ENCODE measurements around the gene CFAP44.
A peak's percentile ranks its signal among the peaks of the same experiment; 100 is the strongest.
"Not testable (repeated sequence)": the region's sequence is repeated elsewhere in the genome, so short reads cannot be mapped to it uniquely, and the experiment has no call there.

CFAP44 gene, protein sequence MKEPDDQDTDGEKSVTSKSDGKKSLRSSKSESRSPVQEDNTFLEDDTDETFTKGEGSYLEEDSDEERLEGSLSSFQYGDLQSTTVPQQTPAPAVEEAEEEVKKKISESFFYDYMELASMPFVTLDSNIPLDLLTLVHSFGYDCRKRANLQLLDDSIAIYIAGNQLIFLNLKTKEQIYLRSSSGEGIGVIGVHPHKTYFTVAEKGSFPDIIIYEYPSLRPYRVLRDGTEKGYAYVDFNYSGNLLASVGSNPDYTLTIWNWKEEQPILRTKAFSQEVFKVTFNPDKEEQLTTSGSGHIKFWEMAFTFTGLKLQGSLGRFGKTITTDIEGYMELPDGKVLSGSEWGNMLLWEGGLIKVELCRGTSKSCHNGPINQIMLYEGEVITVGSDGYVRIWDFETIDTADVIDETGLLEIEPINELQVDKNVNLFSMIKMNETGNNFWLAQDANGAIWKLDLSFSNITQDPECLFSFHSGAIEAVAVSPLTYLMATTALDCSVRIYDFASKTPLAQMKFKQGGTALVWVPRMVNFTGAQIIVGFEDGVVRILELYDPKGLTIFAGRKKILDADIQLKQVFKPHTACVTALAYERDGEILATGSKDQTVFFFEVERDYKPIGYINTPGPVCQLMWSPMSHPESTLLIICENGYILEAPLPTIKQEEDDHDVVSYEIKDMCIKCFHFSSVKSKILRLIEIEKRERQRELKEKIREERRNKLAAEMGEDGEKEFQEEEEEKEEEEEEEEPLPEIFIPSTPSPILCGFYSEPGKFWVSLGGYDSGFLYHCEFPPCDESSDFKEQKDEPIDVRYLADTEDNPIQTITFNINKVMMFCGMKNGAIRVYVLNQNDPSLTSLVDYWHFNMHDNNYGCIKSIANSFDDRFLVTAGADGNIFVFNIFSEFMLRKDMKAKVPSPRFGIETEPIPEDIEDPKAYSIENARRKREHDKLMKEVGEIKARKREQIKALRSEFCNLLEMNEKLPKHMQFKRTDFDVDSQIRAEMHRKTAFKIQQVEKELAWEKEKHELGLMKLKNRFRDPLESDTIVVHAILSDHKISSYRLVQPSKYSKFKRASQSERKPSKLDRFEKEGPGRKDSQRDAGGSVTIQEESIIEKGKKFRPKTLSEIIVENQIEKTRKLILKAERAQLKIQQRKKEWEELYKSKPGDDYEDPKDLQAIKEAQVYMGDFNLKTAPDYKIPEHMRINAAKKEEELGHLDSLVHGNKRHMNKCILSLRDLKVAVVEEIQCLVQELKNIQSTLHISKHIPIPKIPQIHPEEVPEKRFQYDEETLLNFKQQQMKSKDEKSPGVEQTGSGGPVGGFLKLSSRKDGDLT (N-terminal part only)

DNA sequence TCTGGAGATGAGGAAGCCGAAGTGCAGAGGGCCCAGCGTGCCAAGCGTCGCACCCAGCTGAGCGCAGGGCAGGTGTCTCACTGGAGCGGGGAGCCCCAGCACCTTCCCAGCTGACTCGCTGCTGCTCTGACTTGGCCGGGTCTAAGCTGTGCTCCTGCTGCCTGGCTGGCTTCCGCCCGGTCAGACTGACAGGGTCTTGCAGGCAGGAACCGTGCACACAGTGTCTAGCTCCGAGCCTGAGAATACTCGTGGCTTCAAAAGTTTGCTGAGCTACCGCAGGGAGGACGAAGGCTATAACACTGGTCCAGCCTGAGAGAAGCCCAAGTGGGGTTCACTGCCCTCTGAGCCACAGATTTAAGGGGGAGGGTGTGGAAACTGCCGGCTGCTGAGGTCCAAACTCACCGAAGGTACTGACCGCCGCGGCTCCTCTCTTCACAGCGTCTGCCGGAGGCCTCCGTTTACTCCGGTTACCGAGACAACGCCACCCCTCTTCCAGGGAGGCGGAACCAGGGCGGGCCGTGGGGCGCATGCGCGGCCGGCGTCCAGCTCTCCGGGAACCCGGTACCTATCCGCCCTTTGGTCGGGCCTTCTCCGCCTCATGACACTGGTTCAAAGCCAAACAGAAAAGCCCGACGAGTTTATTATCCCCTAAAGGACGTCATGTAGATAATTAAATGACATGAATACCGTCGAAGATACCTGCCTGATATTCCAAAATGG lies at the start of gene CFAP44:
TSS of gene CFAP44 (minus strand) at position 443 of the 720 bp plus-strand sequence. CDS start 7,829 bp downstream, outside the sequence.
- peak; percentile 62 for DNase-seq

DNA sequence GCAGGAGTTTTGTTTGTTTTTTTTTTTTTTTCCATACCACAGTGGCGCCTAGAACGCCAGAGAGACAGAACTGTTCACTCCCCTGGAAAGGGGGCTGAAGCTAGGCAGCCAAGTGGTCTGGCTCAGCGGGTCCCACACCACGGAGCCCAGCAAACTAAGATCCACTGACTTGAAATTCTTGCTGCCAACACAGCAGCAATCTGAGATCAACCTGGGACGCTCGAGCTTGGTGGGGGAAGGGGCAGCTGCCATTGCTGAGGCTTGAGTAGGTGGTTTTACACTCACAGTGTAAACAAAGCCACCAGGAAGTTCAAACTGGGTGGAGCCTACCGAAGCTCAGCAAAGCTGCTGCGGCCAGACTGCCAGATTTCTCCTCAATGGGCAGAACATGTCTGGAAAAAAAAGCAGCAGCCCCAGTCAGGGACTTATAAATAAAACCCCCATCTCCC lies 43.9 kb upstream of the CFAP44 start:
- DNase-seq = peak; percentile 41

- no peak for DNase-seq
Observed at GRCh38 chr3:113468539-113468938, 27.2 kb upstream of the CFAP44 start.

- DNase-seq = no peak
Observed at GRCh38 chr3:113461488-113461887, 20.2 kb upstream of the CFAP44 start.

DNA sequence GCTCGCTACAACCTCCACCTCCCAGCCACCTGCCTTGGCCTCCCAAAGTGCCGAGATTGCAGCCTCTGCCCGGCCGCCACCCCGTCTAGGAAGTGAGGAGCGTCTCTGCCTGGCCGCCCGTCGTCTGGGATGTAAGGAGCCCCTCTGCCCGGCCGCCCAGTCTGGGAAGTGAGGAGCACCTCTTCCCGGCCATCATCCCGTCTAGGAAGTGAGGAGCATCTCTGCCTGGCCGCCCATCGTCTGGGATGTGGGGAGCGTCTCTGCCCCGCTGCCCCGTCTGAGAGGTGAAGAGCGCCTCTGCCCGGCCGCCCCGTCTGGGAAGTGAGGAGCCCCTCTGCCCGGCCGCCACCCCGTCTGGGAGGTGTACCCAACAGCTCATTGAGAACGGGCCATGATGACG lies 17.3 kb upstream of the CFAP44 start:
- not testable (repeated sequence) for DNase-seq

DNA sequence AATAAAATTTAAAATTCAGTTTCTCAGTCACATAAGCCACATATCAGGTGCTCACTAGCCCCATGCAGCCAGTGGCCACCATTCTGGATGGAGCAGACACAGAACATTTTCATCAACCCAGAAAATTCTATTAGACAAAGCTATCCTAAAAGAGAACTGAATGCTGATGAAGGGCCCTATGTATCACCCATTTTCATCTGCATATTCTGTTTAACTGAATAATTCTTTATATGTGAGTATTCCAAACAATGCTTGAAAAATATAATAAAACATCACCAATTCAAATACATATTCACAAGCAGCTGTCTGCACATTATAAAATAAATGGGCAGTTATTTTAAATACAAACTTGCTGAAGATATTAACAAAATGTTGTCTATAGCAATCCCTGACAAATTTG lies 14.2 kb upstream of the CFAP44 start:
- no peak for DNase-seq

DNA sequence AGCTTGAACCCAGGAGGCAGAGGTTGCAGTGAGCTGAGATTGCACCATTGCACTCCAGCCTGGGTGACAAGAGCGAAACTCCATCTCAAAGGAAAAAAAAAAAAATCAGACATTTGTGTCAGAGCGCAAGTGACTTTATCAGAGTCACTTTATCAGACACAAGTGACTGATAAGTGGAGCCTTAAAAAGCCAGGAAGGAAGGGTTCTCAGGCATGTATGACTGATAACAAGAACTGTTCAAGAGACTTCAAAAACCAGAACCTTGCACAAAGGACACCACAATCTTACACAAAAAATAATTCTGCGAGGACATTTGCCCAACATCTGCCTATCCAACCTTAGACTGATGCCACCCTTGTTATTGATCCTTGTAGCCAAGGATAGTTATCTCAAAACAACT lies 13.3 kb upstream of the CFAP44 start:
- no peak for DNase-seq

DNA sequence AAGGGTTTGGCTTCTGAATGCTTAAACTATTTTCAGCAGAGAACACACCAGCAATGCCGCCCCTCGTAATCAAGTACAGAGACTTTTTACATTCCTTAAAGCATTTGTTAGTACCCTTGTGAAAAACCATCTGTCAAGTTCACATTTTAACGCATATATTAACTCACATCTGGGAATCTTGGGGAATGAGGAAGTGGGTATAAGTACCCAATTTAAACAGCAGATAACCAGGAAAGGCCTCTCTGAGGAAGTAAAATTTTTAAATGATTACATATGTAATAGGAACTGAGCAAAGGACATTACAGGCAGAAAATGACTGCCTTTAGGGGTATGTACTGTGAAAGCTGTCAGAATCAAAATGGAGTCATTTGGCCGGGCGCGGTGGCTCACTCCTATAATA lies 12.8 kb upstream of the CFAP44 start:
- DNase-seq = no peak

DNA sequence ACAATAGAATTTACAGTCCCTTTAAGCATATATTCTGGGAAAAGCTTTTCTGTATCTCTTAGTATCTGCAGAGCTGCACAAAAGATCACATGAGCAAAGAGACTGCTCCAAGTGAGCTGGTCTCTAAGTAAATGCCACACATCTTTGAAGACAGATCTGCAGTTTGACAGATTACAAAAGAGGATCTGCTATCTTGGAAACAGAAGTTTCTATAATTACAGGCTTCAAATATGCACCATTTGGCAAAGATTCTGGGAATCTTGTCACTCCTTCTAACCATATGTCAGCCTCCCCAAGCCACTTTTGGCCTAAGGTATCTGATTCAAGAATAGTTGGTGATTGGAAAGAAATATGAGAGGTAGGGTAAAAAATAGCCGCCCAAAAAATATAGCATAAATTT lies 9.6 kb upstream of the CFAP44 start:
- DNase-seq = no peak

GRCh38 chr3:113439606-113440005 lies 1.7 kb downstream of the CFAP44 start:
- no peak for DNase-seq

GRCh38 chr3:113438224-113438623 lies 3.1 kb downstream of the CFAP44 start:
- DNase-seq = no peak

DNA sequence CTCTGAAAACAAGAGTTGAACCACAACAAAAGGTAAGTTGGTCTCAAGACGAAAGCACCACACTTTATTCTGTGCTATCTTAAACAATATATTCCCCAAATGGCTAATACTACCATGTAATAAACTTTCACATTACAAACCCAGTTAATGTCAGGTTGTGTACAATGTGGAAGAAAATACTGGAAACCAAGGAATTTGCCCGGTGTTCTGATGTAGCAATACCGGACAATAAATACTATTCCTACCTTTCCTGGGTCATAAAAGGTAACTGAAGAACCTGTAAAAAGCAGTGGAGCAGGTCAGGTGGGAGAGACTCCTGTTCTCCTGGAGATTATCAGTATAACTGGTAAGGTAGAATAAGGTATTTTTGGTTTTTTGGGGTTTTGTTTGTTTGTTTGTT lies 3.9 kb downstream of the CFAP44 start:
- no peak for DNase-seq

- DNase-seq = no peak
Observed at GRCh38 chr3:113436809-113437208, 4.5 kb downstream of the CFAP44 start.

GRCh38 chr3:113431811-113432210 lies 9.5 kb downstream of the CFAP44 start:
- DNase-seq = no peak

DNA sequence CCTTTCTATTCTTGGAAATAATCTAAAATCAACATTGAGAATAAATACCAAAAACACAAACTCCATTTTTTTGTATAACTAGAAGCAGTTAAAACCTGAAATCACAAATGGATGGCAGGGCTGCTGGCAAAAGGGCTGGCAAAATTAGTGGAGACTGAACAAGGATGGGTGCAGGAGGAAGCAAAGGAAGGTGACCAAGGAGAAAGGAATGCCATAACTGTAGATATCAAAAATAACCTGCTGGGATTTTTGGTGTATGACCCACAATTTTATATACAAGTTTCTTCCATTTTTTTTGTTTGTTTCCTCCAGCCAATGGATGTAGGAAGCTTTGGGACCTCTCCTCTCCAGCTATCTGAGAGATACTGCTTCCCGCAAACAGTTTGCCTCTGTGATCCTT lies 12.7 kb downstream of the CFAP44 start:
- no peak for DNase-seq

GRCh38 chr3:113423699-113424098 lies 17.6 kb downstream of the CFAP44 start:
- no peak for DNase-seq

DNA sequence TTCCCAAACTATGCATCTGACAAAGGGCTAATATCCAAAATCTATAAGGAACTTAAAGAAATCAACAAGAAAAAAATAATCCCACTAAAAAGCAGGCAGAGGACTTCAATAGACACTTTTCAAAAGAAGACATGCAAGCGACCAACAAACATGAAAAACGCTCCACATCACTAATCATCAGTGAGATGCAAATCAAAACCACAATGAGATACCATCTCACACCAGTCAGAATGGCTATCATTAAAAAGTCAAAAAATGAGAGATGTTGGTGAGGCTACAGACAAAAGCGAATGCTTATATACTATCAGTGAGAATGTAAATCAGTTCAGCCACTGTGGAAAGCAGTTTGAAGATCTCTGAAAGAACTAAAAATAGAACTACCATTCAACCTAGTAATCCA lies 20.2 kb downstream of the CFAP44 start:
- no peak for DNase-seq

DNA sequence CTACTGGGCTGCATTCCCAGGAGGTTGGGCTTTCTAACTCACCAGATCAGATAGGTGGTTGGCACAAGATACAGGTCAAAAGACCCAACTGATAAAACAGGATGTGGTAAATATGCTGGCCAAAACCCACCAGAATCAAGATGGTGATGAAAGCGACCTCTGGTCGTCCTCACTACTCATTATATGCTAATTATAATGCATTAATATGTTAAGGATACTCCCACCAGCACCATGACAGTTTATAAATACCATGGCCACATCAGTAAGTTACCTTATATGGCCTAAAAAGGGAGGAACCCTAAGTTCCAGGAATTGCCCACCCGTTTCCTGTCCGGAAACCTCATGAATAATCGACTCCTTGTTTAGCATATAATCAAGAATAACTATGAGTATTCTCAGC lies 31.6 kb downstream of the CFAP44 start:
- DNase-seq = no peak

- DNase-seq = no peak
Observed at GRCh38 chr3:113405180-113405579, 36.1 kb downstream of the CFAP44 start.

GRCh38 chr3:113404637-113405036 lies 36.7 kb downstream of the CFAP44 start:
- no peak for DNase-seq
